GM10266 (cell line): ENCODE results near the gene FBXO22.
"Not testable (repeated sequence)": the region's sequence is repeated elsewhere in the genome, so short reads cannot be mapped to it uniquely, and the experiment has no call there.

ENCODE experiments used
- DNase-seq: peaks from one replicate; pipeline ENCODE4 v3.0.0; 2012; ENCODE audit errors: extremely low spot score
- TF ChIP-seq, protein P1 (sequence below): IDR thresholded peaks from 2 replicates; pipeline ENCODE4 v1.5.1; 2012; ENCODE audit warnings: mild to moderate bottlenecking, low read depth; ENCODE audit not compliant: control insufficient read depth, insufficient read depth; ENCODE audit errors: missing control alignments

The FBXO22 gene

GRCh38 chr15:75895731-75896130, 7.9 kb upstream of the FBXO22 start:
- DNase-seq = no peak

GRCh38 chr15:75900577-75900976, 3.1 kb upstream of the FBXO22 start:
- no peak for DNase-seq
- TF ChIP-seq, protein P1, sequence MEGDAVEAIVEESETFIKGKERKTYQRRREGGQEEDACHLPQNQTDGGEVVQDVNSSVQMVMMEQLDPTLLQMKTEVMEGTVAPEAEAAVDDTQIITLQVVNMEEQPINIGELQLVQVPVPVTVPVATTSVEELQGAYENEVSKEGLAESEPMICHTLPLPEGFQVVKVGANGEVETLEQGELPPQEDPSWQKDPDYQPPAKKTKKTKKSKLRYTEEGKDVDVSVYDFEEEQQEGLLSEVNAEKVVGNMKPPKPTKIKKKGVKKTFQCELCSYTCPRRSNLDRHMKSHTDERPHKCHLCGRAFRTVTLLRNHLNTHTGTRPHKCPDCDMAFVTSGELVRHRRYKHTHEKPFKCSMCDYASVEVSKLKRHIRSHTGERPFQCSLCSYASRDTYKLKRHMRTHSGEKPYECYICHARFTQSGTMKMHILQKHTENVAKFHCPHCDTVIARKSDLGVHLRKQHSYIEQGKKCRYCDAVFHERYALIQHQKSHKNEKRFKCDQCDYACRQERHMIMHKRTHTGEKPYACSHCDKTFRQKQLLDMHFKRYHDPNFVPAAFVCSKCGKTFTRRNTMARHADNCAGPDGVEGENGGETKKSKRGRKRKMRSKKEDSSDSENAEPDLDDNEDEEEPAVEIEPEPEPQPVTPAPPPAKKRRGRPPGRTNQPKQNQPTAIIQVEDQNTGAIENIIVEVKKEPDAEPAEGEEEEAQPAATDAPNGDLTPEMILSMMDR = no peak

More at GRCh38 chr15:75895731-75896130, 7.9 kb upstream of the FBXO22 start:
- TF ChIP-seq, protein P1 = no peak

- DNase-seq = no peak
- TF ChIP-seq, protein P1 = no peak
These were observed 1.5 kb upstream of the FBXO22 start for GRCh38 chr15:75902129-75902557.

GRCh38 chr15:75905231-75905630, 1.6 kb downstream of the FBXO22 start:
- DNase-seq = no peak
- TF ChIP-seq, protein P1 = no peak

DNA sequence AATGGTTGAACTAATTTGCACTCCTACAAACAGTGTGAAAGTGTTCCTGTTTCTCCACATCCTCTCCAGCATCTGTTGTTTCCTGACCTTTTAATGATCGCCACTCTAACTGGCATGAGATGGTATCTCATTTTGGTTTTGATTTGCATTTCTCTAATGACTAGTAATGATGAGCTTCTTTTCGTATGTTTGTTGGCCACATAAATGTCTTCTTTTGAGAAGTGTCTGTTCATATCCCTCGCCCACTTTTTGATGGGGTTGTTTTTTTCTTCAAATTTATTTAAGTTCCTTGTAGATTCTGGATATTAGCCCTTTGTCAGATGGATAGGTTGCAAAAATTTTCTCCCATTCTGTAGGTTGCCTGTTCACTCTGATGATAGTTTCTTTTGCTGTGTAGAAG, 6.7 kb downstream of the FBXO22 start:
- not testable (repeated sequence) for DNase-seq

DNA sequence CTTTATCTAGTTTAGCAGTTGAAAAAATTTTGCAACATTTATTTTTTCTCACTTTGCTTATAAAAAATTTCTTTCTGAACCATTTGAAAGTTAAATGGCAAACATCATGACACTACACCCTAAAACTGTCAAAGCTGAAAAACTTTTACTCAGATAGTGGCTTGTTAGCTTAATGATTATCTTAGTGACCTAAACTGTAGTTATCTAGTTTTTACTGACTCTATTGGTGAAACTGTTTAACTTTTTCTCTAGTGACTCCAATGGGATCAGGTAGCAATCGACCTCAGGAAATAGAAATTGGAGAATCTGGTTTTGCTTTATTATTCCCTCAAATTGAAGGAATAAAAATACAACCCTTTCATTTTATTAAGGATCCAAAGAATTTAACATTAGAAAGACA, 13.3 kb downstream of the FBXO22 start:
- TF ChIP-seq, protein P1 = no peak
- no peak for DNase-seq

DNA sequence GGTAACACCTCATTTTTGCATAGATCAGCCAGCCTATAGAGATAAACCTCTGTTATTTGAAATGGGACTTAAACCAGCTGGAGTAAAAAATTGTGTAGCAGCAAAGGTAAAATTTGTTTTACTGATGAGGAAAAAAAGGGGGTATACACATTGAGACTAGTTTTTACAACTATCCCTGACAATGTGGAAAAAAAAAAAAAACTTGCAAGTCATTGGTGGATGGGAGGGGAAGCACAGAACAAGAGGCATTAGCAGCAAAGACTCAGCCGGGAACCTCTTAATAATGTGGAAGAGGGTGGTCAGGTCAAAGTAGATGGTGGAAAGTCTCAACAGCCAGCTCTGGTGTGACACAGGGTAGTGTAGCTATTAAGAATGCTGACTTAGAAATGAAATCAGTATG, 14.5 kb downstream of the FBXO22 start:
- DNase-seq = no peak
- TF ChIP-seq, protein P1 = no peak

DNA sequence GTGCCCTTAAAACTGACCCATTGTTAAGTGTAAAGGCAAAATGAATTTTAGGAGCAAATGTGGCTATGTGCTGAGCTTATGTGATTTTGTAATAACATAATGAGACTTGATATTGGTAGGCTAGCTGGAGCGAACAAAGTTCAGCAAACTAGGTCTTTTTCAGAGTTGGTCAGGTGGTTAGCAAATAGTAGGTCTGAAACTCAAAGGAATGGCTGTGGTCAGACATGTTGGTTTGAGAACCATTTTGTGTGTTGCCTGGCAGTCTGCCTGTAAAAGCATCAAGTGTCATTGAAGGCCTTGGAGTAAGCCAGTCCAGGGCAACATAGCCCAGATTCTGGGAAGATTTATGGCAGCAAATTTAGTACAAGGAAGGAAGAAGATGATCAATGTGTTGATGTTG, 16.4 kb downstream of the FBXO22 start:
- DNase-seq = no peak
- TF ChIP-seq, protein P1 = no peak
